Thyroid gland (tissue), 4 donors: ENCODE results near the gene OAT.

Experiments used
- POLR2A ChIP-seq, 2 donors: fragments of 450-650 bp; IDR thresholded peaks; one replicate each; pipeline ENCODE4 v1.6.1; 2017; ENCODE audit warnings: antibody characterized with exemption in 2 of 2, mild to moderate bottlenecking in 2 of 2, moderate library complexity in 1 of 2
- TF ChIP-seq, protein P1 (sequence below), 6 experiments: fragments of 200-600 bp in 3 of 6; fragments of 450-650 bp in 3 of 6; sonication (generic) in 3 of 6; IDR thresholded peaks; one replicate each; pipeline ENCODE4 v1.5.1; 2016 to 2019; ENCODE audit warnings: antibody characterized with exemption in 6 of 6, mild to moderate bottlenecking in 2 of 6, inconsistent platforms in 1 of 6, moderate library complexity in 1 of 6

DNA sequence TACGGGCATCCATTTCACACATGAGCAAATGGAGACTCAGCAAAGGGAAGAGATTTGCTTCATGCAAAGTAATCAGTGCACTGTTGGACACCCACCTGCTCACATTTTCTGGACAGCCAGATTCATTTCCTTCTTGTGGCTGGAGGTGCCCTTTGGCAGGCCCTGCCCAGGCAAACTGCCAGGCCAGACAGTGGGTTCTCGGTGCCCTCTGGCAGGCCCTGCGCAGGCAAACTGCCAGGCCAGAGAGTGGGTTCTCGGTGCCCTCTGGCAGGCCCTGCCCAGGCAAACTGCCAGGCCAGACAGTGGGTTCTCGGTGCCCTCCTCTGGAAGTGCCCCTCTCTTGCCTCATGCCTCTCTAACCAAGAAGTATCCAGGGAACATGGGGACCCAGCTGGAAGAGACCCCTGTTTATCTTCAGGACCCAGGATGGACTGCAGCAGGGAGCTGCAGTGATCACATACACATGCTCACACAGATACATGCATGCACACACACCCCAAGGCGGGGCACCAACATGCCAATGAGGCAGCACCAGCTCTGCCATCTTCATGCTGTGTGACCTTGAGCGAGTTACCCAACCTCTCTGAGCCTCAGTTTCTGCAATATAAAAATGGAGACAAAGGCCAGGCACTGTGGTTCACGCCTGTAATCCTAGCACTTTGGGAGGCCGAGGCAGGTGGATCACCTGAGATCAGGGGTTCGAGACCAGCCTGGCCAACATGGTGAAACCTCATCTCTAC is 67.1 kb downstream of the OAT start:
- TF ChIP-seq, protein P1, sequence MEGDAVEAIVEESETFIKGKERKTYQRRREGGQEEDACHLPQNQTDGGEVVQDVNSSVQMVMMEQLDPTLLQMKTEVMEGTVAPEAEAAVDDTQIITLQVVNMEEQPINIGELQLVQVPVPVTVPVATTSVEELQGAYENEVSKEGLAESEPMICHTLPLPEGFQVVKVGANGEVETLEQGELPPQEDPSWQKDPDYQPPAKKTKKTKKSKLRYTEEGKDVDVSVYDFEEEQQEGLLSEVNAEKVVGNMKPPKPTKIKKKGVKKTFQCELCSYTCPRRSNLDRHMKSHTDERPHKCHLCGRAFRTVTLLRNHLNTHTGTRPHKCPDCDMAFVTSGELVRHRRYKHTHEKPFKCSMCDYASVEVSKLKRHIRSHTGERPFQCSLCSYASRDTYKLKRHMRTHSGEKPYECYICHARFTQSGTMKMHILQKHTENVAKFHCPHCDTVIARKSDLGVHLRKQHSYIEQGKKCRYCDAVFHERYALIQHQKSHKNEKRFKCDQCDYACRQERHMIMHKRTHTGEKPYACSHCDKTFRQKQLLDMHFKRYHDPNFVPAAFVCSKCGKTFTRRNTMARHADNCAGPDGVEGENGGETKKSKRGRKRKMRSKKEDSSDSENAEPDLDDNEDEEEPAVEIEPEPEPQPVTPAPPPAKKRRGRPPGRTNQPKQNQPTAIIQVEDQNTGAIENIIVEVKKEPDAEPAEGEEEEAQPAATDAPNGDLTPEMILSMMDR (IDR thresholded peaks at IDR 0.05), result no peak
- no peak for TF ChIP-seq POLR2A (IDR thresholded peaks at IDR 0.05)
